Hepatocyte (in vitro differentiated cells): ENCODE measurements around the gene EPHA6. TPM values are rescaled to one million over a fixed set of nuclear protein-coding genes. Genes with fewer than 3 reads are reported as not detected.
"Not testable (repeated sequence)": the region's sequence is repeated elsewhere in the genome, so short reads cannot be mapped to it uniquely, and the experiment has no call there.

Experiments used
- DNase-seq: peaks from one replicate; pipeline ENCODE4 v3.0.0-alpha.2; 2016; ENCODE audit warnings: low spot score
- H2AFZ ChIP-seq: fragments of 200-600 bp; sonication (generic); 2 replicates; pipeline ENCODE4 v1.6.0; 2016; ENCODE audit warnings: antibody characterized with exemption, mild to moderate bottlenecking
- H3K27ac ChIP-seq: fragments of 200-600 bp; sonication (generic); 2 replicates; pipeline ENCODE4 v1.5.1; 2016; ENCODE audit warnings: mild to moderate bottlenecking
- H3K27me3 ChIP-seq: fragments of 200-600 bp; sonication (generic); 2 replicates; pipeline ENCODE4 v1.6.1; 2016
- H3K36me3 ChIP-seq: fragments of 200-600 bp; sonication (generic); replicated peaks from 2 replicates; pipeline ENCODE4 v1.5.1; 2016; ENCODE audit warnings: low read depth; ENCODE audit not compliant: insufficient read depth
- H3K4me1 ChIP-seq: fragments of 200-600 bp; sonication (generic); 2 replicates; pipeline ENCODE4 v1.5.1; 2016; ENCODE audit warnings: mild to moderate bottlenecking, moderate library complexity; ENCODE audit not compliant: insufficient read depth
- H3K4me2 ChIP-seq: fragments of 200-600 bp; sonication (generic); 2 replicates; pipeline ENCODE4 v1.6.0; 2016
- H3K4me3 ChIP-seq: fragments of 200-600 bp; sonication (generic); 2 replicates; pipeline ENCODE4 v1.5.1; 2016; ENCODE audit warnings: mild to moderate bottlenecking
- H3K79me2 ChIP-seq: fragments of 200-600 bp; sonication (generic); 2 replicates; pipeline ENCODE4 v1.6.0; 2017; ENCODE audit warnings: mild to moderate bottlenecking
- H3K9me2 ChIP-seq: fragments of 200-600 bp; sonication (generic); replicated peaks from 2 replicates; pipeline ENCODE4 v1.6.0; 2017; ENCODE audit warnings: mild to moderate bottlenecking; ENCODE audit not compliant: insufficient read depth
- H3K9me3 ChIP-seq: fragments of 200-600 bp; sonication (generic); 2 replicates; pipeline ENCODE4 v1.5.1; 2016; ENCODE audit warnings: low read depth, mild to moderate bottlenecking
- H4K20me1 ChIP-seq: fragments of 200-600 bp; sonication (generic); 2 replicates; pipeline ENCODE4 v1.6.0; 2016; ENCODE audit warnings: mild to moderate bottlenecking; ENCODE audit not compliant: insufficient read depth, poor library complexity, severe bottlenecking
- EZH2 ChIP-seq: fragments of 200-600 bp; sonication (generic); IDR thresholded peaks from 2 replicates; pipeline ENCODE4 v1.6.1; 2016; ENCODE audit warnings: antibody characterized with exemption, mild to moderate bottlenecking, borderline replicate concordance
- EZH2phosphoT487 ChIP-seq: fragments of 200-600 bp; sonication (generic); IDR thresholded peaks from one replicate; pipeline ENCODE4 v1.6.1; 2018; ENCODE audit warnings: antibody characterized with exemption, mild to moderate bottlenecking, low read depth, moderate library complexity; ENCODE audit not compliant: unreplicated experiment, severe bottlenecking
- WGBS: methylation state at CpG from one replicate; pipeline ENCODE4 v1.1.6; 2016; ENCODE audit warnings: low lambda C conversion rate; ENCODE audit errors: missing lambda C conversion rate; 5-methylcytosine and 5-hydroxymethylcytosine counted together
- polyA plus RNA-seq: library from polyadenylated mRNA; unstranded; fragments of >200 nt; fragmentation: Nextera tagmentation; extraction: Ambion mirVana; gene quantifications from 2 replicates; pipeline ENCODE4 v1.2.1, GENCODE V29; 2016
- total RNA-seq: library from RNA; depleted of rRNA; stranded (reverse); fragments of >200 nt; gene quantifications from 2 replicates; pipeline ENCODE4 v1.2.3, GENCODE V29; 2014
- TF ChIP-seq, protein P1 (sequence below): fragments of 200-600 bp; sonication (generic); IDR thresholded peaks from 2 replicates; pipeline ENCODE4 v1.5.1; 2016; ENCODE audit warnings: antibody characterized with exemption, mild to moderate bottlenecking; ENCODE audit not compliant: poor library complexity

Gene EPHA6
- total and polyA plus RNA-seq, 2 experiments from 2014 or later: 3.4 to 16.7 TPM

DNA sequence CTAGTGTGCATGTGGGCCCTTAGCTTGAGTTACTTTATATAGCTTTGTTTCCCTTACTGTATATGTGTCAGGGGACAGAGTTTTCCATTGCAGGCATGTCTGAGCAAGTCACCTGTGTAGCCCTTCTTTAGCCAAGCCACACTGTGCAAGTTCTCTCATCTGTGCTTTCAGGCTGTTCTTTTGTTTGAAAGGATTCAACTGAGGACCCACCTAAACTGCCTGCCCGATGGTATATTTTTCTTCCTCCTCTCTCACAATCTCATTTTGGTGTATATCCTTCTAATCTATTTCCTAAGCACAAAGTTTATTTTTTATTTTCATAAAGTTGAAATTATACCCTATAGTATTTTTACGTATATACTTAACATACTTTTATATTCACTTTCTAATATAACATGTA is 690.1 kb downstream of the EPHA6 start:
- no peak overlapping the region for H3K4me3 ChIP-seq
- TF ChIP-seq EZH2phosphoT487 (no peak), EZH2 (no peak)
- TF ChIP-seq, protein P1, sequence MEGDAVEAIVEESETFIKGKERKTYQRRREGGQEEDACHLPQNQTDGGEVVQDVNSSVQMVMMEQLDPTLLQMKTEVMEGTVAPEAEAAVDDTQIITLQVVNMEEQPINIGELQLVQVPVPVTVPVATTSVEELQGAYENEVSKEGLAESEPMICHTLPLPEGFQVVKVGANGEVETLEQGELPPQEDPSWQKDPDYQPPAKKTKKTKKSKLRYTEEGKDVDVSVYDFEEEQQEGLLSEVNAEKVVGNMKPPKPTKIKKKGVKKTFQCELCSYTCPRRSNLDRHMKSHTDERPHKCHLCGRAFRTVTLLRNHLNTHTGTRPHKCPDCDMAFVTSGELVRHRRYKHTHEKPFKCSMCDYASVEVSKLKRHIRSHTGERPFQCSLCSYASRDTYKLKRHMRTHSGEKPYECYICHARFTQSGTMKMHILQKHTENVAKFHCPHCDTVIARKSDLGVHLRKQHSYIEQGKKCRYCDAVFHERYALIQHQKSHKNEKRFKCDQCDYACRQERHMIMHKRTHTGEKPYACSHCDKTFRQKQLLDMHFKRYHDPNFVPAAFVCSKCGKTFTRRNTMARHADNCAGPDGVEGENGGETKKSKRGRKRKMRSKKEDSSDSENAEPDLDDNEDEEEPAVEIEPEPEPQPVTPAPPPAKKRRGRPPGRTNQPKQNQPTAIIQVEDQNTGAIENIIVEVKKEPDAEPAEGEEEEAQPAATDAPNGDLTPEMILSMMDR: no peak
- no peaks in the 10 kb centered on the region for H4K20me1 ChIP-seq

DNA sequence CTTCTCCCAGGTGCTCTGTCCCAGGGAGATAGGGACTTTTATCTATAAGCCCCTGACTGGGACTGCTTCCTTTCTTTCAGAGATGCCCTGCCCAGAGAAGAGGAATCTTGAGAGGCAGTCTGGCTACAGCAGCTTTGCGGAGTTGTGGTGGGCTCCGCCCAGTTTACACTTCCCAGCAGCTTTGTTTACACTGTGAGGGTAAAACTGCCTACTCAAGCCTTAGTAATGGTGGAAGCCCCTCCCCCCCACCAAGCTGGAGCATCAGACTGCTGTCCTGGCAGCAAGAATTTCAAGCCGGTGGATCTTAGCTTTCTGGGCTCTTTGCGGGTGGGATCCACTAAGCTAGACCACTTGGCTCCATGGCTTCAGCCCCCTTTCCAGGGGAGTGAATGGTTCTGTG is 696.4 kb downstream of the EPHA6 start:
- 55% methylated on average over 4 of the region's 4 CpGs for WGBS
- H3K27ac ChIP-seq: no peak overlapping the region
- no peaks in the 10 kb centered on the region for H3K9me2 ChIP-seq
- peaks cover 3% of the 10 kb centered on the region for H3K4me1 ChIP-seq
- TF ChIP-seq EZH2phosphoT487: no peak
- no peak overlapping the region for H2AFZ ChIP-seq
- H3K27me3 ChIP-seq: no peaks in the 10 kb centered on the region
- DNase-seq: peak; percentile 49
- no peak overlapping the region for H3K4me3 ChIP-seq
- no peaks in the 10 kb centered on the region for H3K79me2 ChIP-seq
- H3K9me3 ChIP-seq: no peaks in the 10 kb centered on the region
- no peaks in the 10 kb centered on the region for H4K20me1 ChIP-seq
- no peak overlapping the region for H3K4me2 ChIP-seq
- no peaks in the 10 kb centered on the region for H3K36me3 ChIP-seq

More for the DNA sequence above, 690.1 kb downstream of the EPHA6 start:
- no peaks in the 10 kb centered on the region for H3K36me3 ChIP-seq
- DNase-seq: no peak
- H3K27ac ChIP-seq: no peak overlapping the region
- H3K9me2 ChIP-seq: no peaks in the 10 kb centered on the region
- no peaks in the 10 kb centered on the region for H3K27me3 ChIP-seq
- no peak overlapping the region for H3K4me2 ChIP-seq
- no peaks in the 10 kb centered on the region for H3K79me2 ChIP-seq
- H3K4me1 ChIP-seq: no peaks in the 10 kb centered on the region
- WGBS: 94% methylated on average over 2 of the region's 2 CpGs
- no peak overlapping the region for H2AFZ ChIP-seq
- H3K9me3 ChIP-seq: peaks cover 6% of the 10 kb centered on the region

DNA sequence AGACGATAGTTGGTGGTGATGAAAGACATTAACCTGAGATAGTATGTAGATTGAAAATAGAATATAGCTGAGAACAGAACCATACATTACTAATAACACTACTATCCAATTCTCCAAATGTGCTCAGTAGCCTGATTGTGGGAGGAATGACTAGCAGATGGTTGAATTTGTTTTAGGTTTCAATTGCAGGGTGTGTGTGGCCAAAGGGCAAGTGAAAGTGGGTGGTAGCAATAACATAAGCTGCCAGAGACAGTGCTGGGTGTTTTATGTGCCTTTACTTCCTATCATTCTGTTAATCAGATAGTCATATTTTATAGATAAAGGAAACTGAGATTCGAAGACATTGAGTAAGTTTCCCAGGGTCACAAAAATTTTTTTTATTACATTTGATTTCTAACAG is 700.7 kb downstream of the EPHA6 start:
- 71% methylated on average over 2 of the region's 2 CpGs for WGBS
- no peak for TF ChIP-seq EZH2
- H4K20me1 ChIP-seq: no peaks in the 10 kb centered on the region
- H3K4me2 ChIP-seq: no peak overlapping the region
- H3K9me3 ChIP-seq: no peaks in the 10 kb centered on the region
- no peaks in the 10 kb centered on the region for H3K79me2 ChIP-seq
- H3K27me3 ChIP-seq: no peaks in the 10 kb centered on the region
- H3K9me2 ChIP-seq: no peaks in the 10 kb centered on the region
- H3K4me1 ChIP-seq: peaks cover 3% of the 10 kb centered on the region
- no peaks in the 10 kb centered on the region for H3K36me3 ChIP-seq
- no peak overlapping the region for H3K4me3 ChIP-seq
- no peak for DNase-seq
- no peak overlapping the region for H3K27ac ChIP-seq
- no peak overlapping the region for H2AFZ ChIP-seq

DNA sequence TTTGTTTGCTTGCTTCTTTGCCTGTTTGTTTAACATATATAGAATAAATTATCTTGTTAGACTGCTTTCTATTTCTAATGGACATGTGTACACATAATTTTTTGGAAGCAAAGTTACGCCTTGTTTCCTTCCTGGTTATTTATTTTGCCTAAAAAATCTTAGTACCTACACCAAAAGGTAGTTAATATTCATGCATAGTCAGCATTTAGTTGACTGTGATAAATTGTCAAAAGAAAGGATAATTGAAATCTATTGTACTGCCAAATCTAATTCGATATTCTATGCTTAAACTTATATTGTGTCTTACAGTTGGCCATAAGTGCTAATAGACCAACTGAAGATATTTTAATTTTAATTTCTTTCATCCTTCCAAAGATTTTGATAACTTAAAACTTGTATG is 716.3 kb downstream of the EPHA6 start:
- Histone ChIP-seq H3K36me3 (no peaks in the 10 kb centered on the region), H3K4me1 (no peaks in the 10 kb centered on the region), H3K27ac (no peak overlapping the region), H3K9me3 (no peaks in the 10 kb centered on the region), H4K20me1 (no peaks in the 10 kb centered on the region), H3K4me3 (no peak overlapping the region), H2AFZ (no peak overlapping the region), H3K4me2 (no peak overlapping the region), H3K27me3 (no peaks in the 10 kb centered on the region), H3K79me2 (no peaks in the 10 kb centered on the region), H3K9me2 (no peaks in the 10 kb centered on the region)
- TF ChIP-seq EZH2 (no peak), EZH2phosphoT487 (no peak)
- TF ChIP-seq, protein P1: no peak
- WGBS: 86% methylated on average over 2 of the region's 2 CpGs
- no peak for DNase-seq

DNA sequence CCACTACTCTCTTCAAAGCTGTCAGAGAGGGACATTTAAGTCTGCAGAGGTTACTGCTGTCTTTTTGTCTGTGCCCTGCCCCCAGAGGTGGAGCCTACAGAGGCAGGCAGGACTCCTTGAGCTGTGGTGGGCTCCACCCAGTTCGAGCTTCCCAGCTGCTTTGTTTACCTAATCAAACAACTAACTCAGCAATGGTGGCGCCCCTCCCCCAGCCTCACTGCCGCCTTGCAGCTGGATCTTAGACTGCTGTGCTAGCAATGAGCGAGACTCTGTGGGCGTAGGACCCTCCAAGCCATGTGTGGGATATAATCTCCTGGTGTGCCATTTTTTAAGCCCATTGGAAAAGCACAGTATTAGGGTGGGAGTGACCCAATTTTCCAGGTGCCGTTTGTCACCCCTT is 733.2 kb downstream of the EPHA6 start:
- not testable (repeated sequence) for H3K4me3 ChIP-seq, DNase-seq, H3K9me2 ChIP-seq, H3K36me3 ChIP-seq, H3K4me1 ChIP-seq, H3K79me2 ChIP-seq, H3K27me3 ChIP-seq, H3K27ac ChIP-seq, H3K9me3 ChIP-seq, H3K4me2 ChIP-seq, H2AFZ ChIP-seq, H4K20me1 ChIP-seq
- 87% methylated on average over 6 of the region's 6 CpGs for WGBS
